PFSK-1 (cell line): ENCODE measurements around the gene CTDSP2.

Experiments used
- POLR2AphosphoS5 ChIP-seq: IDR thresholded peaks from 2 replicates; pipeline ENCODE4 v1.6.1; 2012; ENCODE audit warnings: low read depth, mild to moderate bottlenecking, control low read depth, low read length, moderate library complexity
- SIN3A ChIP-seq: IDR thresholded peaks from 2 replicates; pipeline ENCODE4 v1.6.1; 2012; ENCODE audit warnings: mild to moderate bottlenecking, low read length, moderate library complexity, borderline replicate concordance; ENCODE audit not compliant: insufficient read depth
- TF ChIP-seq, protein P1 (sequence below), 2 experiments: IDR thresholded peaks; 2 replicates each; pipeline versions ENCODE4 v1.6.1 to v1.8.0; 2011 to 2012; ENCODE audit warnings: low read depth in 2 of 2, low read length in 2 of 2, control low read depth in 1 of 2, inconsistent platforms in 1 of 2, mild to moderate bottlenecking in 1 of 2, moderate library complexity in 1 of 2; ENCODE audit not compliant: insufficient read depth in 1 of 2

- TF ChIP-seq SIN3A, result no peak
- TF ChIP-seq, protein P1, sequence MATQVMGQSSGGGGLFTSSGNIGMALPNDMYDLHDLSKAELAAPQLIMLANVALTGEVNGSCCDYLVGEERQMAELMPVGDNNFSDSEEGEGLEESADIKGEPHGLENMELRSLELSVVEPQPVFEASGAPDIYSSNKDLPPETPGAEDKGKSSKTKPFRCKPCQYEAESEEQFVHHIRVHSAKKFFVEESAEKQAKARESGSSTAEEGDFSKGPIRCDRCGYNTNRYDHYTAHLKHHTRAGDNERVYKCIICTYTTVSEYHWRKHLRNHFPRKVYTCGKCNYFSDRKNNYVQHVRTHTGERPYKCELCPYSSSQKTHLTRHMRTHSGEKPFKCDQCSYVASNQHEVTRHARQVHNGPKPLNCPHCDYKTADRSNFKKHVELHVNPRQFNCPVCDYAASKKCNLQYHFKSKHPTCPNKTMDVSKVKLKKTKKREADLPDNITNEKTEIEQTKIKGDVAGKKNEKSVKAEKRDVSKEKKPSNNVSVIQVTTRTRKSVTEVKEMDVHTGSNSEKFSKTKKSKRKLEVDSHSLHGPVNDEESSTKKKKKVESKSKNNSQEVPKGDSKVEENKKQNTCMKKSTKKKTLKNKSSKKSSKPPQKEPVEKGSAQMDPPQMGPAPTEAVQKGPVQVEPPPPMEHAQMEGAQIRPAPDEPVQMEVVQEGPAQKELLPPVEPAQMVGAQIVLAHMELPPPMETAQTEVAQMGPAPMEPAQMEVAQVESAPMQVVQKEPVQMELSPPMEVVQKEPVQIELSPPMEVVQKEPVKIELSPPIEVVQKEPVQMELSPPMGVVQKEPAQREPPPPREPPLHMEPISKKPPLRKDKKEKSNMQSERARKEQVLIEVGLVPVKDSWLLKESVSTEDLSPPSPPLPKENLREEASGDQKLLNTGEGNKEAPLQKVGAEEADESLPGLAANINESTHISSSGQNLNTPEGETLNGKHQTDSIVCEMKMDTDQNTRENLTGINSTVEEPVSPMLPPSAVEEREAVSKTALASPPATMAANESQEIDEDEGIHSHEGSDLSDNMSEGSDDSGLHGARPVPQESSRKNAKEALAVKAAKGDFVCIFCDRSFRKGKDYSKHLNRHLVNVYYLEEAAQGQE (IDR thresholded peaks at IDR 0.05; ENCODE audit: insufficient read depth in 1 of 2, low read depth in 2 of 2, low read length in 2 of 2), result no peak
- no peak for TF ChIP-seq POLR2AphosphoS5
Observed at GRCh38 chr12:57800965-57801364, 45.6 kb downstream of the CTDSP2 start.
